HG03354 (cell line): ENCODE measurements around the gene PEX11B.

Experiments
- ATAC-seq: cut with Tn5 transposase; IDR thresholded peaks from one replicate; pipeline ENCODE4 v1.9.1; 2021; ENCODE audit warnings: mild to moderate bottlenecking; ENCODE audit not compliant: unreplicated experiment, poor library complexity, severe bottlenecking

PEX11B gene

DNA sequence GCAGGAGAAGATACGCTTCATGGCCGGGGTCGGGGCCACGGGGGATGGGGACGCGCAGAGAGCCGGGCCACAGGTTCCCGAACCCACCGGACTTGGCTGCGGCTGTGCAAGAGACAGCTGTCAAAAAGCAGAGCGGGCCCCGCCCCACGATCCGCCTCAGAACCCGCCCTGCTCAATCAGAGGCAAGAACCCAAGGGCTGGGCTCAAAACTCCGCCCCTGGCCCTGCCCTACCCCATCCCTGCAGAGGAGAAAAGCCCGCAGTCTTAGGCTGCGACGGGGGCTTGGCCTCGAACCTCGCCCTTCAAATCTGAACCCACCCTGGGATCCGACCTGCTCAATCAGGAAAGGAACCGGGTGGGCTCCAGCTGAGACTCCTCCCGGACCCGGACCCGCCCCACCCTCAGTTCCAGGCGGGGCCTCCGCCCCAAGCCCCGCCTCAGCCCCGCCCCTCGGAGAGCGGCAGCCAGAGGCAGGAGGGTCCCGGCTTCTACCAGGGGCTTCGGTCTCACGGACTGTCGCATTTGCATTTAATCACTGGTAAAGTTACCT lies 32.7 kb downstream of the PEX11B start, which contains the start of gene ANKRD35:
Gene ANKRD35 (minus strand): TSS at position 129 of the 550 bp plus-strand sequence. CDS start 108 bp downstream, at position 21.
- ATAC-seq: peak; percentile 100

DNA sequence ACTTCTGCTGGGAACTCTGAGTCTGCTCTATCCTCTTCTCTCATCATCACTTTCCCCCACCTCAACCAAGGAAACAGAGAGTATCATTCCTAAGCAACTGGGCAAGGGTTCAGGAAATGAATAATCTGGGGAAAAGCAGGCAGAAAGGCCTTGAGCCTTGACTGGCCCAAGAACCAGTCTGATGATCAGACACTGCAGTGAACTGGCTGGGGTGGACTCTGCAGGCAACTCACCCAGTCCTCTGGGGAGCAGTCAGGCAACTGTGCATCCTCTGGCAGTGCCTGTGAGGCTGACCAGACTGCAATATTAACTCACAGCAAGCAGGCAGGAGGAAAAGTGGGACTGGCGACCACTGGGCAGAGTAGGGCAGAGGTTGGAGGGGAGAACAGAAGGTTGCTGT lies 33.8 kb downstream of the PEX11B start:
- no peak for ATAC-seq

GRCh38 chr1:145879775-145880174 lies 38.7 kb downstream of the PEX11B start:
- ATAC-seq: no peak

DNA sequence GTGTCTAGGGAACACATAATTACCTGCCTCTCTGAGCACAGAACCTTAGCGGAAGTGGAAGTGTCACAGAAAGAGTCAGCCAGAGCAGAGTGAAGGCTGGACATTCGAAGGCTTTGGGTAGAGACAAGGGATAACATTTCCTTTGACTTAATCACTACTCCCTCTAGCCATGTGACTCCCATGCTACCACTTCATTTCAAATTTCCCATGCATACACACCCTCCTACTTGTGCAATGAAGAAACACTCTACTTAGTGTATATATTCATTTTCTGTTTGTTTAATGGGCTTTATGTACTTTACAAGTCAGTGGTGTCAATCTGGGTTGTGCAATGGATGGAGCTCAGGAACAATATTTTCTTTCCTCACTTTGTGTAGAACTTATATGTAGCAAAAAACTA lies 39.8 kb downstream of the PEX11B start:
- no peak for ATAC-seq

DNA sequence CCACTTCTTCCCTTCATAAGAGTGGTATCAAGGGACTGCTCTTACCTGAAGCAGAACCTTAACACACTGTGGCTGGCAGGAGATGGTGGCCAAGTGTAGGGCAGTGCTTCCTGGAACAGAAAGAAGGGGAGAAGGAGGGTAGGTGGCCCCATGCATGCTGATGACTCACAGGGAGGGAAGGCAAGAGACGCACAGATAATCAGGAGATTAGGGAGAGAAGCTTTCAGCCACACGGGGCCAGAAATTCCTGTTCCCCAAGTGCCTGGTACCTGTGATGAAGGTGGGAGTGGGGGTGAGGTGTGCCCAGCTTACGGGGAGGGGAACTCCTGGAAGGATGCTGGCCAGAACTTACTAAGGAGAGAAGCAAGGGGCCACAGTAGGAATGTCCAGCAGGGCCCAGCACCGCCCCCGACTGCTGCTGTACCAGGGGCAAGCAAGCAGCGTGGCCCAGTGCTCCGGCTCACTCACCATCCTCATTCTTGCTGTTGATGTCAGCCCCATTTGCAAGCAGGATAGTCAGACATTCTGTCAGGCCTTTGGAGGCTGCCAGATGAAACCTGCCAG lies 40.5 kb downstream of the PEX11B start:
- ATAC-seq: no peak

DNA sequence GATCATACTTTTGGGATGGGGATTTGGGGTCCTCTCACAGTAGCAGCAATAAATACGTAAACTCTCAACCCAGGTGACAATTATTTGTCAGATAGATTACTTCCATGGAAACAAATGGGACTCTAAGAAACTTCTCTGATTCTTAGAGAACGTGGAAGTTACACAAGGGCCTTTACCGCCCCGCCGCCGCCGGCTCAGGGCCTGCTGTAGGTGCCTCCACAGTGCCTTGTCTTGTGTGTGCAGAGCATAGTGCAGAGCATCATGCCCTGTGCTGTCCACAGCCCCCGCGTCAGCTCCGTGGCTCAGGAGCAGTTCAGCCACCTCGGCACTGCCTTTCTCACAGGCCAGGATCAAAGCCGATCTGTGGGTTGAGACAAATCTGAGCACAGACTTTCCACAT lies 43.9 kb downstream of the PEX11B start:
- ATAC-seq: no peak

DNA sequence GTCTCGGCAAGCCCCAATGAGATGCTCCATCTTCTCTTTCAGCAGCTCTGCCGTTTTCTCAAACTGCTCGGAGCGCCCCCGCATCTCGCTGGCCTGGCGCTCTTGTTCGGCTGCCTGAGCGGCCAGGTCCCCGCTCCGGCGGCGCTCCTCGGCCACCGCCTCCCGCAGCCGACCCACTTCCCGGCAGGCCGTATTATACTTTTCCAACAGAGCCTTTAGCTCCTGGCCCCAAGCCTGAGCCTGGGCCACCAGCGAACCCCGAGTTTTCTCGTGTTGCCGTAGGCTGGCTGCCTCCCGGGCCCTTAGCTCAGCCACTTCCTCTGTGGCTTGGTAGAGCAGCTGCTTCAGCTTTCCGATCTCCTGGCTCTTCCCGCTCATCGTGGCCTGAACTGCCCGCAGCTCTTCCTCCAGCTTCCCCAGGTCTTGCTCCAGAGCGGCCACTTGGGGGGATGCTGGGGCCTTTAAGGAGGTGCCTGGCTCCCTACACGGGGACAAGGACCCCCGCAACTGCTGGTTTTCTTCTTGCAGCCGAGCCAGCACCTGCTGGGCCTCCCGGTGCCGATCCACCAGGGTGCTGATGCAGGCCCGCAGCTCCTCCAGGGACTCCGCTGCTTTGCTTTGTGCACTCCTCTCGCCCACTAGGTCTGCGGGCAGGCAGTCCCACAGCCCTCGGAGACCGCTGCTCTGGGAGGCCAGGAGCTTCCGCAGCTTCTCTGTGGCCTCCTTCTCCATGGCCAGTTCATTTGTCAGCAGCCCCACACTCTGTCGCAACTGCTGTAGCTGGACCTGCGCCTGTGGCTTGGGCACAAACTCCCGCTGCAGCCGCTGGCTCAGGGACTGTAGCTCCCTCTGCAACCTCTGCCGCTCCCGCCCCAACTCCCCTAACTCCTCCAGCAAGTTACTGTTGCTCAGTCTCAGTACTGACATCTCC lies 46.3 kb downstream of the PEX11B start:
- no peak for ATAC-seq

GRCh38 chr1:145868232-145868631 lies 50.3 kb downstream of the PEX11B start:
- no peak for ATAC-seq

DNA sequence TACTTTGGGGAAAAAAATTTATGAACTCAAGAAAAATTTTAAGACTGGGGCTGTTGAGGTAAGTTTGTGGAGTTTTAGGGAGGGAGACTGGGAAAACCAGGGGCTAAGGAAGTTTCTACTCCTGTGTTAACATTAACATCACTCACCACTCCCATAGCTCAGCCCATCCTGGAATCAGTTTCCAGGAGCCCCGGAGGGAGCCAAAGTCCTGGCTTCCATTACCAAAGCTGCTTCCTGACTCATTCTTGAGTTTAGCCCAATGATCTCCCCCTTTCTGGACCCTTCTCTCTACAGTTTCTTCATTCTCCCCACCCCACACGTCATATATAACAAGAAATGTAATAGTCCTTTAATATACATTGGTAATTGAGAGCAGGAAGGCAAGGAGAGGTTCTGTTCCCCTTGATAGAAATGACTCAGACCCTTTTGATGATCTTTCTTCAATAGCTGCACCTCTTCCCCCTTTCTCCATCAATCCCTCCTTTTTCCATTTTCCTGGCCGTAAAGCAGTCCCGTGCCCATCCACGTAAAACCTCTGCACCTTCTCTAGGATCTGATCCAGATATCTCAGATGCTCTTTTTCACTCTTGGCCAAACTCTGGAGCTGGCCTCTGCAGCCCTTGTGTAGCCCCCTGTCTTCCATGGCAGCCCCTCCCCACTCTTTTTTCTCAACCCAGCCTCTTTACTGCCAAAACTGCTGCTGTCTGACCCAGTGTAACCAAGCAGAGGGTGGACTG lies 55.1 kb downstream of the PEX11B start:
- no peak for ATAC-seq
